Esophagus squamous epithelium (tissue), 4 donors: ENCODE data around the gene STAG1.

Experiments used
- CTCF ChIP-seq, 6 experiments: fragments of 450-650 bp in 4 of 6; fragments of 200-600 bp in 2 of 6; sonication (generic) in 2 of 6; IDR thresholded peaks; one replicate each; pipeline ENCODE4 v1.5.1; 2016 to 2019; ENCODE audit warnings: antibody characterized with exemption in 6 of 6, mild to moderate bottlenecking in 4 of 6, moderate library complexity in 4 of 6
- POLR2A ChIP-seq, 4 donors: fragments of 450-650 bp; IDR thresholded peaks; one replicate each; pipeline ENCODE4 v1.6.1; 2017; ENCODE audit warnings: antibody characterized with exemption in 4 of 4, mild to moderate bottlenecking in 4 of 4, moderate library complexity in 3 of 4

DNA sequence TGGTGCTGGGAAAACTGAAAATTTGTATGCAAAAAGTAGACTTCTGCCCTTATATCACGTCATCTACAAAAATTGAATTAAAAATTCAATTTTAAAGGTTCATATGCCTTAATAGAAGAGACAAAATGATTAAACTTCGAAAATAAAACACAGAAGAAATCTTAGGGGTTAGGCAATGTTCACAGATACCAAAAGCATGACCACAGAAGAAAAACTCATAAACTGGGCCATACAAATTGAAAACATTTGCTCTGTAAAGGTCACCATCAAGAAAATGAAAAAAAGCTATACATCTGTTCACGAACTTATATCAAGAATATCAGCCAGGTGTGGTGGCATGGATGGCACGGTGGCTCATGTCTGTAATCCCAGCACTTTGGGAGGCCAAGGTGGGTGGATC is 257.0 kb downstream of the STAG1 start:
- TF ChIP-seq CTCF (IDR thresholded peaks at IDR 0.05) (no peak), POLR2A (IDR thresholded peaks at IDR 0.05) (no peak)
